SK-MEL-5 (cell line): ENCODE measurements around the gene ZNF326. TPM values are rescaled to one million over a fixed set of nuclear protein-coding genes. Genes with fewer than 3 reads are reported as not detected.
A peak's percentile ranks its signal among the peaks of the same experiment; 100 is the strongest.
"Not testable (repeated sequence)": the region's sequence is repeated elsewhere in the genome, so short reads cannot be mapped to it uniquely, and the experiment has no call there.

Experiments
- DNase-seq: peaks from one replicate; pipeline ENCODE4 v3.0.0-alpha.2; 2016; ENCODE audit warnings: low read depth, low spot score
- in situ Hi-C: cut with HindIII; loops from 2 replicates; pipeline ENCODE4 v1.10.0; 2016; ENCODE audit warnings: low sequenced_read_pairs, high pct_unique_total_duplicates, low pct_unique_long_range_greater_than_20kb
- small RNA-seq, 2 experiments: library from RNA; depleted of rRNA; stranded (forward); fragments of <200 nt; gene quantifications; one replicate each; pipeline ENCODE3, GENCODE V24; 2014
- total RNA-seq: library from RNA; depleted of rRNA; stranded (reverse); fragments of >200 nt; shearing (Covaris generic); gene quantifications from 2 replicates; pipeline ENCODE4 v1.2.3, GENCODE V29; 2014; rRNA removed

Gene ZNF326
- total RNA-seq, 1 experiment from 2014 or later, result 6.0 TPM

- in situ Hi-C loops, result no loop called here
- no peak for DNase-seq
These were observed 48.7 kb downstream of the ZNF326 start for GRCh38 chr1:90043586-90043985.

- no peak for DNase-seq
- in situ Hi-C loops, result no loop called here
These were observed 49.4 kb downstream of the ZNF326 start for GRCh38 chr1:90044346-90044745.

GRCh38 chr1:90045853-90046563 lies 51.1 kb downstream of the ZNF326 start:
- in situ Hi-C loops, result no loop called here
- DNase-seq, result peak; percentile 53

DNA sequence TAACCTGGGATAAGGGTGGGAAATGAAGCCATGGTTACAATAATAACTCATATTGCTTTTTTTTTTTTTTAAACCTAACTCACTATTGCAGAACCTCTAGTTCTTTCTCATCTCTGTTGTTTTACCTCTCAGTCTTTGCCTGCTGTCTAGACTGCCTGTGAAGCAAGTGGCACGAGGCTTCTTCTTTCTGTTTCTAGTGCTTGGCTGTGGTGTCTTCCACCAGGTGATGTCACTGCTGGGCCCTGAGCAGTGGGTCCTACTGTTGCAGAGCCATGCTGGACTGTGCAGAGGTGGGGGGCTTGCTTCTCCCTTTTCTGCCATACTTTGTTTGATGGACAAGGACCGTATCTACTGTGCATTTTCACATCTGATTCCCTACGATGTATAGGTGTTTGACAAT lies 51.7 kb downstream of the ZNF326 start:
- DNase-seq, result no peak
- in situ Hi-C loops, result no loop called here

DNA sequence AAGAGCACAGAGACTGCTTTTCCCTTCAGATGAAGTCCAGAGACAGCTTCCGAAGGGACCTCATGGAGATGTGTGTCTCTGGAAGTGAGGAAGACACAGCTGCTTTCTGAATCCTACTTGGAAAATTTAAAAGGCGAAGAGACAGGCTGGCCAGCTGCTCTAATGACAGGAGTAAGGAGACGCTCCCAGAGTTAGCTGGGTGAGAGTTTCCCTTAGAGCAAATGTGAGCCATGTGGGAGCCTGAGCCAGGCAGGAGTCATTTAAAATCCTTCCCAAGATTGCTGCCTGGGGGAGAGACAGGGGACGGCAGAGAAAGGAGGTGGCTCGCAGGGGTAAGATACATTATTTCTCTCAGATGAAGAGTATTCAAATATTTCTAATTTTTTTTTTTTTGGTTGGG lies 53.1 kb downstream of the ZNF326 start:
- DNase-seq, result no peak
- in situ Hi-C loops, result no loop called here

- DNase-seq, in situ Hi-C loops: not testable (repeated sequence)
These were observed 68.1 kb downstream of the ZNF326 start for GRCh38 chr1:90062700-90063643.

DNA sequence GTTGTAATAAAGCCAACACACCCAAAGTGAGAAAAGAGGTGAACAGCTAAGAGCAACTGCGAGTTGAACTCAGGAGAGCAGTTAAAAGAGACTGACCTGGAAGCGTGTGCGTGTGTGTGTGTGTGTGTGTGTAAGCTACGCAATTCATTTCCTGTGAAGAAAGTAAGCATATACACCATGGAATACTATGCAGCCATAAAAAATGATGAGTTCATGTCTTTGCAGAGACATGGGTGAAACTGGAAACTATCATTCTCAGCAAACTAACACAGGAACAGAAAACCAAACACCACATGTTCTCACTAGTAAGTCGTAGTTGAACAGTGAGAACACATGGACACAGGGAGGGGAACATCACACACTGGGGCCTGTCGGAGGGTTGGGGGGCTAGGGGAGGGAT lies 69.2 kb downstream of the ZNF326 start:
- in situ Hi-C loops, result not testable (repeated sequence)

GRCh38 chr1:90067194-90067931 lies 72.5 kb downstream of the ZNF326 start:
- in situ Hi-C loops, result no loop called here
- DNase-seq, result no peak

More for the DNA sequence above, 69.2 kb downstream of the ZNF326 start:
- DNase-seq, result not testable (repeated sequence)

GRCh38 chr1:90068611-90069280 lies 73.8 kb downstream of the ZNF326 start:
- DNase-seq, result no peak
- in situ Hi-C loops, result no loop called here

DNA sequence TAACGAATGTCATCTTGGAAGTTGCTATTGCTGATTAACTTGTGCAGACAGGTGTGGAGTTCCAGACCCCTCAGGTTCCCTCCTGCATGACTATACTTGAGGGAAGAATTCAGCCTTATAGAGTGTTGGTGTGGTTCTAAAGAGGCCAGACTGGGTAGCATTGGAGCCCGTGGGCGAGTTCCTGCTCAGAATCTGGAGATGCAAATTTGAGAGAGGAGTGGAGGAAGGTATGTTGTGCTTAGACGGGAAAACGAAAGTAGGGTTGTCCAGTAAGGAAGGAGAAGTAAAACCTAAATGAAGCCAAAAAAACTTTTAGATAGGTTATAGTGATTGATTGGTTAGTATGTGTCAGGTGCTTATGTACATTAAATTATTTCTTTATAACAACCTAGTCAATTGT lies 79.2 kb downstream of the ZNF326 start:
- no peak for DNase-seq
- in situ Hi-C loops, result no loop called here

GRCh38 chr1:90074566-90074965 lies 79.7 kb downstream of the ZNF326 start:
- no peak for DNase-seq
- in situ Hi-C loops, result no loop called here

DNA sequence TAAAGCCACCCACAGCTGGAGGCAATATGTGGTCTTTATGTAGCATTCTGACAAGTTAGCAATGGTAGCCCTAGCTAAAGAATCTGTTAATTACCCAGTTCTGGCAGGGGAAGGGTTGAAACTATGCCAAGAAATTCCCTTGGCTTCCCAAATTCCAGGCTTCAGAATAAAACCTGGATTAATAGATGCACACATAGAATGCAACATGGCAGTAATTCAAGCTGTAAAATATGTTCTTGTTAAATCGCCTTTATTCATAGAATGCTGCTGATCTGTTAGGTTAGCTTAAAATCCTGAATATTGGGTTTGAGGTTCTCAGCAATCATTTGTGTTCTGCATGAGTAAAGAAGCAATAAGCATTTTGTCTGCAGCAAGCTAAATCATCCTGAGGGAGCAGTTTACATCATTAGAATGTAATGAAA lies 80.1 kb downstream of the ZNF326 start:
- DNase-seq, result no peak
- in situ Hi-C loops, result no loop called here

DNA sequence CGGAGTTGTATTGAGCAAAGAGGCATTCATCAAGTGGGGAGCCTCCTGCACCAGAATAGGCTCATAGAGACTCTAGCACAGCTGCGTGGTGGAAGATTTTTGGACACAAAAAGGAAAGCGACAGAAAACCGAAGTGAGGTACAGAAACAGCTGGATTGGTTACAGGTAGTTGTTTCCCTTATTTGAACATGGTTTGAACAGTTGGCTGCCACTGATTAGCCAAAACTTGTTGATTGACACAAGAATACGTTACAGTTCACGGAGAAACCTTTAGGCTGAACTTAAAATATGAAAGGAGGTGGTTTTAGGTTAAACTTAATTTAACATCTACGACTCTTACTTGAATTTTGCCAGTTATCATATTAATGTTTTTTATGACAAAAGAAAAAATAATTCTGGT lies 89.1 kb downstream of the ZNF326 start:
- in situ Hi-C loops, result no loop called here
- DNase-seq, result no peak

Small RNA genes within 50 kb of the gene (small RNA-seq; reads per million reads assigned to genes)
- 0 reads per million in 2 experiments for gene RN7SKP272

Other genes with a start within 250 kb of the ZNF326 start
- gene LRRC8D, start 174.1 kb upstream of the ZNF326 start, total RNA-seq, result 46.0 and 48.7 TPM in 2 replicates